ENCODE data around the gene VOPP1.

DNA sequence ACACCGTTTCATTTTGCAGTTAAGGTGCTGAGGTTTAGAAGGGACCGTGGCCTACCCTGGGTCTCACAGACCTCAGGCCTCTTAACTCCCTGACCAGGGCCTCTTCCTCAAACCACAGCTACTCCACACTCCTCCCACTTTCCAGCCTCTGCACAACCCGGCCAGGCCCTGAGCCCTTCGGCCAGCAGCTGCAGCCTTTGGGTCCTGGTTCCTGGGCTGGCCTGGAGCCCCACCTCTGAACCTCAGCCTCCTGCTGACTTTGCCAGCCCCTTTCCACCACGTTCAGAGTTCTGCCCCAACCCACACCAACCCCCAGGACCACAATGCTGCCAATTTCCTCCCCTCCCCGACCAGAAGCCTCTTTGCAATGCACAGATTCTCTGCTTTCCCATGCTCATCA, 84.1 kb downstream of the VOPP1 start:
- TF ChIP-seq, protein P1, sequence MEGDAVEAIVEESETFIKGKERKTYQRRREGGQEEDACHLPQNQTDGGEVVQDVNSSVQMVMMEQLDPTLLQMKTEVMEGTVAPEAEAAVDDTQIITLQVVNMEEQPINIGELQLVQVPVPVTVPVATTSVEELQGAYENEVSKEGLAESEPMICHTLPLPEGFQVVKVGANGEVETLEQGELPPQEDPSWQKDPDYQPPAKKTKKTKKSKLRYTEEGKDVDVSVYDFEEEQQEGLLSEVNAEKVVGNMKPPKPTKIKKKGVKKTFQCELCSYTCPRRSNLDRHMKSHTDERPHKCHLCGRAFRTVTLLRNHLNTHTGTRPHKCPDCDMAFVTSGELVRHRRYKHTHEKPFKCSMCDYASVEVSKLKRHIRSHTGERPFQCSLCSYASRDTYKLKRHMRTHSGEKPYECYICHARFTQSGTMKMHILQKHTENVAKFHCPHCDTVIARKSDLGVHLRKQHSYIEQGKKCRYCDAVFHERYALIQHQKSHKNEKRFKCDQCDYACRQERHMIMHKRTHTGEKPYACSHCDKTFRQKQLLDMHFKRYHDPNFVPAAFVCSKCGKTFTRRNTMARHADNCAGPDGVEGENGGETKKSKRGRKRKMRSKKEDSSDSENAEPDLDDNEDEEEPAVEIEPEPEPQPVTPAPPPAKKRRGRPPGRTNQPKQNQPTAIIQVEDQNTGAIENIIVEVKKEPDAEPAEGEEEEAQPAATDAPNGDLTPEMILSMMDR (IDR thresholded peaks at IDR 0.05; ENCODE audit: low read depth, low read length, poor library complexity, severe bottlenecking): no peak
- TF ChIP-seq EZH2phosphoT487 (IDR thresholded peaks at IDR 0.05; ENCODE audit: borderline replicate concordance, low read length): no peak

Measured in DOHH2 (cell line).